Stomach smooth muscle (tissue), 2 donors: Measurements from ENCODE around the gene UGT1A9.
"Not testable (repeated sequence)": the region's sequence is repeated elsewhere in the genome, so short reads cannot be mapped to it uniquely, and the experiment has no call there.

Experiments used
- H3K27ac ChIP-seq: one replicate; pipeline ENCODE4 v1.7.0; 2013; ENCODE audit warnings: mild to moderate bottlenecking, low read length, inconsistent platforms
- H3K27me3 ChIP-seq, 2 donors: one replicate each; pipeline ENCODE4 v1.7.0; 2013; ENCODE audit warnings: low read length in 2 of 2; ENCODE audit not compliant: insufficient read depth in 2 of 2, control insufficient read depth in 1 of 2
- H3K36me3 ChIP-seq, 2 donors: one replicate each; pipeline ENCODE4 v1.7.0; 2013; ENCODE audit warnings: low read length in 2 of 2; ENCODE audit not compliant: control insufficient read depth in 2 of 2, insufficient read depth in 2 of 2
- H3K4me1 ChIP-seq: one replicate; pipeline ENCODE4 v1.7.0; 2013; ENCODE audit warnings: low read length; ENCODE audit not compliant: control insufficient read depth, insufficient read depth
- H3K4me3 ChIP-seq, 2 donors: one replicate each; pipeline ENCODE4 v1.7.0; 2013; ENCODE audit warnings: low read length in 2 of 2
- H3K9ac ChIP-seq, 2 donors: one replicate each; pipeline ENCODE4 v1.7.0; 2013; ENCODE audit warnings: low read length in 2 of 2, mild to moderate bottlenecking in 1 of 2
- H3K9me3 ChIP-seq, 2 donors: one replicate each; pipeline ENCODE4 v1.7.0; 2013; ENCODE audit warnings: low read length in 2 of 2; ENCODE audit not compliant: control insufficient read depth in 2 of 2
- donor health status: healthy.
- donor health status: Pancreatic carcinoma.

The UGT1A9 gene

GRCh38 chr2:233711312-233712008, 39.8 kb downstream of the UGT1A9 start:
- no peak overlapping the region for H3K9ac ChIP-seq
- H3K27ac ChIP-seq, result no peak overlapping the region
- no peaks in the 10 kb centered on the region for H3K9me3 ChIP-seq
- H3K4me1 ChIP-seq, result no peaks in the 10 kb centered on the region
- no peak overlapping the region for H3K4me3 ChIP-seq
- no peaks in the 10 kb centered on the region for H3K36me3 ChIP-seq
- H3K27me3 ChIP-seq, result peaks cover 2 to 5% of the 10 kb centered on the region in 2 donors

DNA sequence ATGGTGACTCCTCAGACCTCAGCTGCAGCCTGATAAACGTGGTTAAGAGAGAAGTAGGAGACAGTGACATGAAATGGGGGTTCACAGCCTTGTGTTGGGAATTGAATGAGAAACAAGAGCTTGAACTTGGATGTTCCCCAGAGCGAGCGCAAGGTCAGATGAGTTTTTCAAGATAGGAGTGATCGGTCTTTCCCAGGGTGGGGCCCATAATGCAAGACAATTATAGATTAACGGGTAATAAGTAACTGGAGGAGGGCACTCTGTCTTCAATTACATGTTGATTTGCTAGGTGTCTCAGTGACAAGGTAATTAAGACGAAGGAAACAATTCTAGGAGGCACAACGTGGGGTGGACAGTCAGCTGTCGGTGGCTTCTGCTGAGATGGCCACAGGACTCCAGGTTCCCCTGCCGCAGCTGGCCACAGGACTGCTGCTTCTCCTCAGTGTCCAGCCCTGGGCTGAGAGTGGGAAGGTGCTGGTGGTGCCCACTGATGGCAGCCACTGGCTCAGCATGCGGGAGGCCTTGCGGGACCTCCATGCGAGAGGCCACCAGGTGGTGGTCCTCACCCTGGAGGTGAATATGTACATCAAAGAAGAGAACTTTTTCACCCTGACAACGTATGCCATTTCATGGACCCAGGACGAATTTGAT, 41.0 kb downstream of the UGT1A9 start, which contains the start of gene UGT1A5:
TSS of gene UGT1A5 (plus strand) at position 297 of the 651 bp plus-strand sequence. CDS start at position 382, 85 bp downstream.
- H3K9ac ChIP-seq, result no peak within 1 kb of the TSS
- H3K4me1 ChIP-seq, result no peaks in the 10 kb centered on the region
- H3K9me3 ChIP-seq, result no peaks in the 10 kb centered on the region
- H3K4me3 ChIP-seq, result no peak within 1 kb of the TSS
- no peak within 1 kb of the TSS for H3K27ac ChIP-seq
- peaks cover 6 to 9% of the 10 kb centered on the region in 2 donors for H3K27me3 ChIP-seq
- H3K36me3 ChIP-seq, result no peaks in the 10 kb centered on the region

- Histone ChIP-seq H3K4me1 (no peaks in the 10 kb centered on the region), H3K4me3 (no peak overlapping the region), H3K9ac (no peak overlapping the region), H3K27me3 (peaks cover 7 to 11% of the 10 kb centered on the region in 2 donors), H3K9me3 (no peaks in the 10 kb centered on the region), H3K27ac (no peak overlapping the region), H3K36me3 (no peaks in the 10 kb centered on the region)
Measured at GRCh38 chr2:233713262-233713615, 41.5 kb downstream of the UGT1A9 start.

GRCh38 chr2:233714121-233714520, 42.4 kb downstream of the UGT1A9 start:
- no peak overlapping the region for H3K9ac ChIP-seq
- H3K9me3 ChIP-seq, result no peaks in the 10 kb centered on the region
- H3K27me3 ChIP-seq, result peaks cover 5 to 11% of the 10 kb centered on the region in 2 donors

GRCh38 chr2:233718552-233718951, 46.9 kb downstream of the UGT1A9 start, which contains the start of gene UGT1A4:
UGT1A4 (plus strand) TSS chr2:233718736; CDS start chr2:233718821, 85 bp downstream.
- no peak within 1 kb of the TSS for H3K4me3 ChIP-seq
- no peaks in the 10 kb centered on the region for H3K4me1 ChIP-seq
- peaks cover 5 to 6% of the 10 kb centered on the region in 2 donors for H3K27me3 ChIP-seq
- no peak within 1 kb of the TSS for H3K9ac ChIP-seq
- no peaks in the 10 kb centered on the region for H3K9me3 ChIP-seq
- H3K27ac ChIP-seq, result no peak within 1 kb of the TSS
- no peaks in the 10 kb centered on the region for H3K36me3 ChIP-seq

More at GRCh38 chr2:233714121-233714520, 42.4 kb downstream of the UGT1A9 start:
- Histone ChIP-seq H3K27ac (no peak overlapping the region), H3K4me1 (no peaks in the 10 kb centered on the region), H3K36me3 (no peaks in the 10 kb centered on the region), H3K4me3 (no peak overlapping the region)

GRCh38 chr2:233728723-233729301, 57.1 kb downstream of the UGT1A9 start, which contains the start of gene UGT1A3:
UGT1A3 (plus strand) TSS chr2:233729042; CDS start chr2:233729127, 85 bp downstream.
- no peaks in the 10 kb centered on the region for H3K4me1 ChIP-seq

DNA sequence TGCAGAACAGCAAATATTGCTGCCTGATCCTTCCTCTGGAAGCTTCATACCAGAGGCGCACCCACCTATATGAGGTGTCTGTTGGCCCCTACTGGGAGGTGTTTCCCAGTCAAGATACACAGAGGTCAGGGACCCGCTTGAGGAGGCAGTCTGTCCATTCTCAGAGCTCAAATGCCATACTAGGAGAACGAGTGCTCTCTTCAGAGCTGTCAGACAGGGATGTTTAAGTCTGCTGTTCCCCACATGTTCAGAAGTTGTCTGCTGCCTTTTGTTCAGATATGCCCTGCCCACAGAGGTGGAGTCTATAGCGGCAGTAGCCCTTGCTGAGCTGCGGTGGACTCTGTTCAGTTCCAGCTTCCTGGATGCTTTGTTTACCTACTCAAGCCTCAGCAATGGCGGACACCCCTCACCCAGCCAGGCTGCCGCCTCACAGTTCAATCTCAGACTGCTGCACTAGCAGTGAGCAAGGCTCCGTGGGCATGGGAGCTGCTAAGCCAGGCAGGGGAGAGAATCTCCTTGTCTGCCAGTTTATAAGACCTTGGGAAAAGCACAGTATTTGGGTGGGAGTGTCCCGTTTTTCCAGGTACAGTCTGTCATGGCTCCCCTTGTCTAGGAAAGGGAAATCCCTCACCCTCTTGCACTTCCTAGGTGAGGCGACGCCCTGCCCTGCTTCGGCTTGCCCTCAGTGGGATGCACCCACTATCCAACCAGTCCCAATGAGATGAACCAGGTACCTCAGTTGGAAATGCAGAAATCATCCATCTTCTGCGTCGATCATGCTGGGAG, 65.4 kb downstream of the UGT1A9 start:
- H3K36me3 ChIP-seq, H3K4me1 ChIP-seq, H3K27ac ChIP-seq, H3K4me3 ChIP-seq, H3K9ac ChIP-seq, H3K27me3 ChIP-seq, H3K9me3 ChIP-seq: not testable (repeated sequence)

More at GRCh38 chr2:233728723-233729301, 57.1 kb downstream of the UGT1A9 start, which contains the start of gene UGT1A3:
- Histone ChIP-seq H3K36me3 (no peaks in the 10 kb centered on the region), H3K4me3 (no peak within 1 kb of the TSS), H3K27ac (no peak within 1 kb of the TSS), H3K9me3 (no peaks in the 10 kb centered on the region), H3K9ac (no peak within 1 kb of the TSS), H3K27me3 (no peaks in the 10 kb centered on the region)

DNA sequence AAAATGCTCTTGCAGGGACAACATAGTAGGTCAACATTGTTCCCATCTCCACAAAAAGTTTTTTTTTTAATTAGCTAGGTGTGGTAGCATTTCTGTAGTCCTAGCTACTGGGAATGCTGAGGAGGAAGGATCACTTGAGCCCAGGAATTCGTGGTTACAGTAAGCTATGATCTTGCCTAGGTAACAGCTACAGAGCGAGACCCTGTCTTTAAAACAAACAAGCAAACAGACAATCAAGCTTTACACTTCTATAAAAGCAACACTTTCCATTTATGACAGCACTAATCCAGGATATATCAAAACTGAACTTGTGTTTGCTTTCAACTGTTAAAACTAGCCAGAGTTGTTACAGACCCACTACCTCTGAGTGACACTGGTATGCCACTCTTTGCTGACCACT, 69.2 kb downstream of the UGT1A9 start:
- Histone ChIP-seq H3K36me3 (no peaks in the 10 kb centered on the region), H3K27me3 (no peaks in the 10 kb centered on the region), H3K9me3 (no peaks in the 10 kb centered on the region)

GRCh38 chr2:233743464-233744259, 72.0 kb downstream of the UGT1A9 start:
- Histone ChIP-seq H3K9me3 (no peaks in the 10 kb centered on the region), H3K36me3 (no peaks in the 10 kb centered on the region), H3K4me3 (no peak overlapping the region), H3K4me1 (no peaks in the 10 kb centered on the region), H3K27me3 (no peaks in the 10 kb centered on the region), H3K9ac (no peak overlapping the region), H3K27ac (no peak overlapping the region)

More for the DNA sequence above, 69.2 kb downstream of the UGT1A9 start:
- H3K27ac ChIP-seq, result no peak overlapping the region
- no peak overlapping the region for H3K9ac ChIP-seq
- no peak overlapping the region for H3K4me3 ChIP-seq
- no peaks in the 10 kb centered on the region for H3K4me1 ChIP-seq
